ENCODE data around the gene WIZ. TPM values are rescaled to one million over a fixed set of nuclear protein-coding genes. Genes with fewer than 3 reads are reported as not detected.
A peak's percentile ranks its signal among the peaks of the same experiment; 100 is the strongest.
"Not testable (repeated sequence)": the region's sequence is repeated elsewhere in the genome, so short reads cannot be mapped to it uniquely, and the experiment has no call there.

WIZ gene
- total RNA-seq, 1 experiment from 2014 or later: 11.6 TPM

- H3K9me3 ChIP-seq (replicated peaks): no peaks in the 10 kb centered on the region
- no peak overlapping the region for H3K4me3 ChIP-seq
- no peaks in the 10 kb centered on the region for H3K27me3 ChIP-seq (replicated peaks)
- no peak for DNase-seq (ENCODE audit: low read depth in 1 of 2, low spot score in 2 of 2)
- H3K4me1 ChIP-seq (replicated peaks): no peaks in the 10 kb centered on the region
- H3K27ac ChIP-seq: no peak overlapping the region
- peaks cover 85% of the 10 kb centered on the region for H3K36me3 ChIP-seq
These were observed 46.6 kb downstream of the WIZ start for GRCh38 chr19:15403151-15403531.

GRCh38 chr19:15402411-15403150 lies 47.2 kb downstream of the WIZ start:
- DNase-seq (ENCODE audit: low read depth in 1 of 2, low spot score in 2 of 2): no peak
- Histone ChIP-seq H3K4me3 (no peak overlapping the region), H3K27me3 (replicated peaks) (no peaks in the 10 kb centered on the region), H3K9me3 (replicated peaks) (no peaks in the 10 kb centered on the region), H3K36me3 (peaks cover 85% of the 10 kb centered on the region), H3K4me1 (replicated peaks) (no peaks in the 10 kb centered on the region), H3K27ac (no peak overlapping the region)

GRCh38 chr19:15401397-15401710 lies 48.4 kb downstream of the WIZ start:
- Histone ChIP-seq H3K4me1 (replicated peaks) (no peaks in the 10 kb centered on the region), H3K9me3 (replicated peaks) (no peaks in the 10 kb centered on the region), H3K36me3 (peaks cover 85% of the 10 kb centered on the region), H3K27me3 (replicated peaks) (no peaks in the 10 kb centered on the region), H3K4me3 (no peak overlapping the region), H3K27ac (no peak overlapping the region)
- no peak for DNase-seq (ENCODE audit: low read depth in 1 of 2, low spot score in 2 of 2)

- Histone ChIP-seq H3K27ac (no peak overlapping the region), H3K36me3 (peaks cover 90% of the 10 kb centered on the region), H3K9me3 (replicated peaks) (no peaks in the 10 kb centered on the region), H3K27me3 (replicated peaks) (no peaks in the 10 kb centered on the region), H3K4me3 (no peak overlapping the region), H3K4me1 (replicated peaks) (no peaks in the 10 kb centered on the region)
- no peak for DNase-seq (ENCODE audit: low read depth in 1 of 2, low spot score in 2 of 2)
These were observed 49.0 kb downstream of the WIZ start for GRCh38 chr19:15400521-15401396.

- H3K27ac ChIP-seq: no peak overlapping the region
- no peak for DNase-seq (ENCODE audit: low read depth in 1 of 2, low spot score in 2 of 2)
- peaks cover 91% of the 10 kb centered on the region for H3K36me3 ChIP-seq
- no peaks in the 10 kb centered on the region for H3K9me3 ChIP-seq (replicated peaks)
- H3K4me3 ChIP-seq: no peak overlapping the region
- H3K4me1 ChIP-seq (replicated peaks): peaks cover under 1% of the 10 kb centered on the region; the same call in 1 of the 2 replicates
- H3K27me3 ChIP-seq (replicated peaks): no peaks in the 10 kb centered on the region
These were observed 50.1 kb downstream of the WIZ start for GRCh38 chr19:15399635-15400034.

- H3K36me3 ChIP-seq: peaks cover 89% of the 10 kb centered on the region
- H3K4me1 ChIP-seq (replicated peaks): peaks cover 5% of the 10 kb centered on the region
- no peak overlapping the region for H3K27ac ChIP-seq
- DNase-seq (ENCODE audit: low read depth in 1 of 2, low spot score in 2 of 2): no peak
- no peak overlapping the region for H3K4me3 ChIP-seq
- no peaks in the 10 kb centered on the region for H3K9me3 ChIP-seq (replicated peaks)
- no peaks in the 10 kb centered on the region for H3K27me3 ChIP-seq (replicated peaks)
These were observed 50.6 kb downstream of the WIZ start for GRCh38 chr19:15399234-15399515.

GRCh38 chr19:15398501-15399233 lies 51.1 kb downstream of the WIZ start:
- H3K4me1 ChIP-seq (replicated peaks): peaks cover 10% of the 10 kb centered on the region
- peaks cover 84% of the 10 kb centered on the region for H3K36me3 ChIP-seq
- no peaks in the 10 kb centered on the region for H3K9me3 ChIP-seq (replicated peaks)
- H3K4me3 ChIP-seq: no peak overlapping the region
- H3K27ac ChIP-seq: no peak overlapping the region
- no peaks in the 10 kb centered on the region for H3K27me3 ChIP-seq (replicated peaks)
- no peak for DNase-seq (ENCODE audit: low read depth in 1 of 2, low spot score in 2 of 2)

- Histone ChIP-seq H3K9me3 (replicated peaks) (no peaks in the 10 kb centered on the region), H3K36me3 (peaks cover 83% of the 10 kb centered on the region), H3K4me1 (replicated peaks) (peaks cover 18% of the 10 kb centered on the region), H3K27ac (no peak overlapping the region), H3K27me3 (replicated peaks) (no peaks in the 10 kb centered on the region), H3K4me3 (no peak overlapping the region)
- no peak for DNase-seq (ENCODE audit: low read depth in 1 of 2, low spot score in 2 of 2)
These were observed 52.0 kb downstream of the WIZ start for GRCh38 chr19:15397782-15398181.

GRCh38 chr19:15397236-15397635 lies 52.5 kb downstream of the WIZ start:
- no peak for DNase-seq (ENCODE audit: low read depth in 1 of 2, low spot score in 2 of 2)
- Histone ChIP-seq H3K36me3 (peaks cover 81% of the 10 kb centered on the region), H3K4me1 (replicated peaks) (peaks cover 18% of the 10 kb centered on the region), H3K27ac (no peak overlapping the region), H3K9me3 (replicated peaks) (no peaks in the 10 kb centered on the region), H3K4me3 (no peak overlapping the region), H3K27me3 (replicated peaks) (no peaks in the 10 kb centered on the region)

- H3K9me3 ChIP-seq (replicated peaks): no peaks in the 10 kb centered on the region
- no peaks in the 10 kb centered on the region for H3K27me3 ChIP-seq (replicated peaks)
- DNase-seq (ENCODE audit: low read depth in 1 of 2, low spot score in 2 of 2): no peak
- no peak overlapping the region for H3K4me3 ChIP-seq
- H3K27ac ChIP-seq: no peak overlapping the region
- peaks cover 18% of the 10 kb centered on the region for H3K4me1 ChIP-seq (replicated peaks)
- peaks cover 81% of the 10 kb centered on the region for H3K36me3 ChIP-seq
These were observed 53.3 kb downstream of the WIZ start for GRCh38 chr19:15396436-15396835.

GRCh38 chr19:15395251-15395650 lies 54.5 kb downstream of the WIZ start:
- H3K4me3 ChIP-seq; H3K9me3 ChIP-seq (replicated peaks); DNase-seq (ENCODE audit: low read depth in 1 of 2, low spot score in 2 of 2); H3K27ac ChIP-seq; H3K27me3 ChIP-seq (replicated peaks): not testable (repeated sequence)
- H3K36me3 ChIP-seq: peaks cover 77% of the 10 kb centered on the region
- H3K4me1 ChIP-seq (replicated peaks): peaks cover 18% of the 10 kb centered on the region

GRCh38 chr19:15394426-15394825 lies 55.3 kb downstream of the WIZ start:
- Histone ChIP-seq H3K9me3 (replicated peaks) (no peaks in the 10 kb centered on the region), H3K36me3 (peaks cover 75% of the 10 kb centered on the region), H3K4me3 (no peak overlapping the region), H3K4me1 (replicated peaks) (peaks cover 18% of the 10 kb centered on the region), H3K27me3 (replicated peaks) (no peaks in the 10 kb centered on the region), H3K27ac (no peak overlapping the region)
- DNase-seq (ENCODE audit: low read depth in 1 of 2, low spot score in 2 of 2): no peak

GRCh38 chr19:15393963-15394362 lies 55.8 kb downstream of the WIZ start:
- peaks cover 18% of the 10 kb centered on the region for H3K4me1 ChIP-seq (replicated peaks)
- H3K9me3 ChIP-seq (replicated peaks): no peaks in the 10 kb centered on the region
- no peaks in the 10 kb centered on the region for H3K27me3 ChIP-seq (replicated peaks)
- no peak overlapping the region for H3K27ac ChIP-seq
- H3K4me3 ChIP-seq: no peak overlapping the region
- peaks cover 73% of the 10 kb centered on the region for H3K36me3 ChIP-seq
- DNase-seq (ENCODE audit: low read depth in 1 of 2, low spot score in 2 of 2): peak in 1 of 2 experiments; percentile 65

- H3K27me3 ChIP-seq (replicated peaks): no peaks in the 10 kb centered on the region
- H3K27ac ChIP-seq: no peak overlapping the region
- no peak overlapping the region for H3K4me3 ChIP-seq
- no peak for DNase-seq (ENCODE audit: low read depth in 1 of 2, low spot score in 2 of 2)
- H3K4me1 ChIP-seq (replicated peaks): peaks cover 18% of the 10 kb centered on the region
- H3K9me3 ChIP-seq (replicated peaks): no peaks in the 10 kb centered on the region
- H3K36me3 ChIP-seq: peaks cover 66% of the 10 kb centered on the region
These were observed 58.9 kb downstream of the WIZ start for GRCh38 chr19:15390814-15391213.

All from SJSA1 (cell line).